ENCODE data around the gene PPIL3. TPM values are rescaled to one million over a fixed set of nuclear protein-coding genes. Genes with fewer than 3 reads are reported as not detected.

PPIL3 gene
- total and polyA plus RNA-seq, 9 of the 15 experiments (the other 6 are each of a cell fraction or from before 2014, with no cell fraction given), result 22.4 to 66.2 (median 49.0) TPM

GRCh38 chr2:200864176-200865034 is 24.5 kb downstream of the PPIL3 start, which contains the start of gene CLK1 (continued):
- TF ChIP-seq ID3 (CRISPR knock-in tag; IDR thresholded peaks at IDR 0.05), result no peak
- TF ChIP-seq ID3 (tag; IDR thresholded peaks at IDR 0.05), result peak; percentile 77
- 0 out of 2 replicates have a peak, but pooled peaks have one; percentile 27 for TF ChIP-seq SOX6 (IDR thresholded peaks at IDR 0.05)
- 0 out of 2 replicates have a peak, but pooled peaks have one; percentile 12 for TF ChIP-seq JUN (IDR thresholded peaks at IDR 0.05; ENCODE audit: borderline replicate concordance, low read depth, low read length)
- TF ChIP-seq JUN (CRISPR knock-in tag; IDR thresholded peaks at IDR 0.05; ENCODE audit: borderline replicate concordance), result 0 out of 2 replicates have a peak, but pooled peaks have one; percentile 42
- 0 out of 2 replicates have a peak, but pooled peaks have one; percentile 15 for TF ChIP-seq ZBTB43 (CRISPR knock-in tag; IDR thresholded peaks at IDR 0.05)
- TF ChIP-seq BHLHE40 (IDR thresholded peaks at IDR 0.05; ENCODE audit: low read length), result peak; percentile 82
- TF ChIP-seq PRPF4 (IDR thresholded peaks at IDR 0.05; ENCODE audit: insufficient read depth, low read depth, low read length, poor library complexity, severe bottlenecking), result peak; percentile 55
- TF ChIP-seq ARID3B (CRISPR knock-in tag; IDR thresholded peaks at IDR 0.05; ENCODE audit: borderline replicate concordance), result no peak
- 0 out of 2 replicates have a peak, but pooled peaks have one; percentile 32 for TF ChIP-seq MXI1 (IDR thresholded peaks at IDR 0.05; ENCODE audit: low read depth, low read length)
- peak; percentile 91 for TF ChIP-seq LCOR (CRISPR knock-in tag; IDR thresholded peaks at IDR 0.05)
- TF ChIP-seq HNRNPH1 (optimal IDR thresholded peaks at IDR 0.05; ENCODE audit: low read depth, low read length), result no peak
- peak; percentile 60; the same call in 1 of the 2 replicates for TF ChIP-seq ATF3 (IDR thresholded peaks at IDR 0.05)
- TF ChIP-seq ATF3 (CRISPR knock-in tag; conservative IDR thresholded peaks at IDR 0.05), result peak; percentile 48; the same call in 1 of the 2 replicates
- 0 out of 2 replicates have a peak, but pooled peaks have one; percentile 20 for TF ChIP-seq XRCC5 (IDR thresholded peaks at IDR 0.05; ENCODE audit: low read depth, low read length)
- TF ChIP-seq ZNF133 (CRISPR knock-in tag; IDR thresholded peaks at IDR 0.05), result no peak
- no peak for TF ChIP-seq ZNF444 (CRISPR knock-in tag; IDR thresholded peaks at IDR 0.05)
- no peak for TF ChIP-seq PHB (CRISPR knock-in tag; IDR thresholded peaks at IDR 0.05)
- peak; percentile 30; the same call in 1 of the 2 replicates for TF ChIP-seq ZNF12 (CRISPR knock-in tag; IDR thresholded peaks at IDR 0.05)
- no peak for TF ChIP-seq FOXM1 (IDR thresholded peaks at IDR 0.05; ENCODE audit: low read depth)
- TF ChIP-seq FOXM1 (CRISPR knock-in tag; IDR thresholded peaks at IDR 0.05; ENCODE audit: low read depth), result no peak
- peak; percentile 67; the same call in 1 of the 2 replicates for TF ChIP-seq FOXP1 (CRISPR knock-in tag; IDR thresholded peaks at IDR 0.05)
- peak; percentile 80; the same call in 1 of the 2 replicates for TF ChIP-seq GABPB1 (CRISPR knock-in tag; IDR thresholded peaks at IDR 0.05)
- peak; percentile 78 for TF ChIP-seq SMAD4 (CRISPR knock-in tag; conservative IDR thresholded peaks at IDR 0.05)
- peak; percentile 89 for TF ChIP-seq TAF7 (tag; IDR thresholded peaks at IDR 0.05)
